ENCODE results near the gene IKZF3. TPM values are rescaled to one million over a fixed set of nuclear protein-coding genes. Genes with fewer than 3 reads are reported as not detected.

The IKZF3 gene
- polyA plus RNA-seq, 3 donors from 2014 or later: 3.1 to 77.5 (median 15.7) TPM

- no peak for DNase-seq
- Mint-ChIP-seq H3K4me1 (peaks cover 72 to 83% of the 10 kb centered on the region in 2 donors), H3K27ac (peak overlapping the region; percentile 13 to 81 (median 64)), H3K9me3 (no peaks in the 10 kb centered on the region), H3K27me3 (ENCODE audit: low read depth in 3 of 3) (no peaks in the 10 kb centered on the region), H3K4me3 (peak overlapping the region in 1 of 5 donors; percentile 15), H3K36me3 (peaks cover 0 to 7% (median 4%) of the 10 kb centered on the region in 3 donors)
Measured at GRCh38 chr17:39846205-39846604, 17.9 kb downstream of the IKZF3 start.

- peaks cover 4 to 14% (median 9%) of the 10 kb centered on the region in 3 donors for H3K36me3 Mint-ChIP-seq
- H3K9me3 Mint-ChIP-seq: no peaks in the 10 kb centered on the region
- no peak for DNase-seq
- H3K27ac Mint-ChIP-seq: peak overlapping the region; percentile 8 to 81 (median 56)
- no peak overlapping the region for H3K4me3 Mint-ChIP-seq
- peaks cover 0 to 2% (median 0%) of the 10 kb centered on the region in 3 donors for H3K27me3 Mint-ChIP-seq (ENCODE audit: low read depth in 3 of 3)
- H3K4me1 Mint-ChIP-seq: peaks cover 77 to 90% of the 10 kb centered on the region in 2 donors
Measured at GRCh38 chr17:39845052-39845846, 18.9 kb downstream of the IKZF3 start.

GRCh38 chr17:39841134-39841683 lies 22.9 kb downstream of the IKZF3 start:
- Mint-ChIP-seq H3K4me3 (peak overlapping the region in 1 of 5 donors; percentile 31), H3K27me3 (ENCODE audit: low read depth in 3 of 3) (peaks cover 0 to 2% (median 2%) of the 10 kb centered on the region in 3 donors), H3K4me1 (peaks cover 56 to 79% of the 10 kb centered on the region in 2 donors), H3K9me3 (peaks cover 9 to 13% (median 10%) of the 10 kb centered on the region in 6 donors), H3K27ac (peak overlapping the region; percentile 30 to 81 (median 54)), H3K36me3 (peaks cover 23 to 36% (median 26%) of the 10 kb centered on the region in 3 donors)
- no peak for DNase-seq

- peaks cover 9 to 13% (median 10%) of the 10 kb centered on the region in 6 donors for H3K9me3 Mint-ChIP-seq
- peaks cover 34 to 46% (median 37%) of the 10 kb centered on the region in 3 donors for H3K36me3 Mint-ChIP-seq
- H3K27ac Mint-ChIP-seq: peak overlapping the region in 1 of 6 donors; percentile 34
- H3K27me3 Mint-ChIP-seq (ENCODE audit: low read depth in 3 of 3): peaks cover 0 to 2% (median 2%) of the 10 kb centered on the region in 3 donors
- H3K4me3 Mint-ChIP-seq: no peak overlapping the region
- H3K4me1 Mint-ChIP-seq: peaks cover 48 to 77% of the 10 kb centered on the region in 2 donors
- no peak for DNase-seq
Measured at GRCh38 chr17:39838784-39839183, 25.3 kb downstream of the IKZF3 start.

- H3K4me1 Mint-ChIP-seq: peaks cover 42 to 70% of the 10 kb centered on the region in 2 donors
- no peak for DNase-seq
- peaks cover 9 to 13% (median 10%) of the 10 kb centered on the region in 6 donors for H3K9me3 Mint-ChIP-seq
- H3K27ac Mint-ChIP-seq: peak overlapping the region in 3 of 6 donors; percentile 39 to 54 (median 49)
- H3K4me3 Mint-ChIP-seq: no peak overlapping the region
- peaks cover 34 to 46% (median 37%) of the 10 kb centered on the region in 3 donors for H3K36me3 Mint-ChIP-seq
- H3K27me3 Mint-ChIP-seq (ENCODE audit: low read depth in 3 of 3): peaks cover 0 to 2% (median 2%) of the 10 kb centered on the region in 3 donors
Measured at GRCh38 chr17:39838057-39838456, 26.1 kb downstream of the IKZF3 start.

- H3K9me3 Mint-ChIP-seq: peaks cover 9 to 13% (median 10%) of the 10 kb centered on the region in 6 donors
- H3K4me1 Mint-ChIP-seq: peaks cover 30 to 67% of the 10 kb centered on the region in 2 donors
- peaks cover 0 to 2% (median 2%) of the 10 kb centered on the region in 3 donors for H3K27me3 Mint-ChIP-seq (ENCODE audit: low read depth in 3 of 3)
- no peak for DNase-seq
- peak overlapping the region in 3 of 6 donors; percentile 29 to 56 (median 38) for H3K27ac Mint-ChIP-seq
- peaks cover 37 to 41% (median 39%) of the 10 kb centered on the region in 3 donors for H3K36me3 Mint-ChIP-seq
- H3K4me3 Mint-ChIP-seq: no peak overlapping the region
Measured at GRCh38 chr17:39836117-39836516, 28.0 kb downstream of the IKZF3 start.

GRCh38 chr17:39835038-39835786 lies 28.9 kb downstream of the IKZF3 start:
- peaks cover 9 to 13% (median 10%) of the 10 kb centered on the region in 6 donors for H3K9me3 Mint-ChIP-seq
- DNase-seq: no peak
- H3K4me1 Mint-ChIP-seq: peaks cover 28 to 64% of the 10 kb centered on the region in 2 donors
- H3K36me3 Mint-ChIP-seq: peaks cover 34 to 35% (median 34%) of the 10 kb centered on the region in 3 donors
- H3K27ac Mint-ChIP-seq: peak overlapping the region in 5 of 6 donors; percentile 56 to 83 (median 78)
- no peak overlapping the region for H3K4me3 Mint-ChIP-seq
- peaks cover 0 to 2% (median 0%) of the 10 kb centered on the region in 3 donors for H3K27me3 Mint-ChIP-seq (ENCODE audit: low read depth in 3 of 3)

- Mint-ChIP-seq H3K27ac (peak overlapping the region; percentile 5 to 83 (median 17)), H3K4me1 (peaks cover 25 to 58% of the 10 kb centered on the region in 2 donors), H3K36me3 (peaks cover 25 to 27% (median 25%) of the 10 kb centered on the region in 3 donors)
Measured at GRCh38 chr17:39834017-39834416, 30.1 kb downstream of the IKZF3 start.

GRCh38 chr17:39831588-39831987 lies 32.5 kb downstream of the IKZF3 start:
- peaks cover 26 to 30% (median 28%) of the 10 kb centered on the region in 3 donors for H3K36me3 Mint-ChIP-seq
- DNase-seq: no peak
- H3K27ac Mint-ChIP-seq: peak overlapping the region in 5 of 6 donors; percentile 5 to 60 (median 42)
- no peaks in the 10 kb centered on the region for H3K9me3 Mint-ChIP-seq
- no peak overlapping the region for H3K4me3 Mint-ChIP-seq
- H3K4me1 Mint-ChIP-seq: peaks cover 28 to 46% of the 10 kb centered on the region in 2 donors
- H3K27me3 Mint-ChIP-seq (ENCODE audit: low read depth in 3 of 3): peaks cover 0 to 1% (median 0%) of the 10 kb centered on the region in 3 donors

More at GRCh38 chr17:39834017-39834416, 30.1 kb downstream of the IKZF3 start:
- H3K27me3 Mint-ChIP-seq (ENCODE audit: low read depth in 3 of 3): peaks cover 0 to 2% (median 0%) of the 10 kb centered on the region in 3 donors
- H3K9me3 Mint-ChIP-seq: peaks cover 9 to 11% (median 10%) of the 10 kb centered on the region in 6 donors
- H3K4me3 Mint-ChIP-seq: no peak overlapping the region
- no peak for DNase-seq

- DNase-seq: no peak
- no peak overlapping the region for H3K4me3 Mint-ChIP-seq
- H3K4me1 Mint-ChIP-seq: peaks cover 18 to 33% of the 10 kb centered on the region in 2 donors
- H3K36me3 Mint-ChIP-seq: peaks cover 39 to 51% (median 45%) of the 10 kb centered on the region in 3 donors
- H3K9me3 Mint-ChIP-seq: peaks cover 0 to 9% (median 5%) of the 10 kb centered on the region in 6 donors
- peak overlapping the region in 5 of 6 donors; percentile 2 to 86 (median 37) for H3K27ac Mint-ChIP-seq
- peaks cover 0 to 3% (median 1%) of the 10 kb centered on the region in 3 donors for H3K27me3 Mint-ChIP-seq (ENCODE audit: low read depth in 3 of 3)
Measured at GRCh38 chr17:39828443-39828842, 35.7 kb downstream of the IKZF3 start.

- H3K36me3 Mint-ChIP-seq: peaks cover 57 to 67% (median 59%) of the 10 kb centered on the region in 3 donors
Measured at GRCh38 chr17:39826334-39826733, 37.8 kb downstream of the IKZF3 start.

GRCh38 chr17:39823407-39824054 lies 40.6 kb downstream of the IKZF3 start:
- Mint-ChIP-seq H3K36me3 (peaks cover 62 to 67% (median 62%) of the 10 kb centered on the region in 3 donors), H3K27ac (peak overlapping the region; percentile 43 to 95 (median 80)), H3K4me3 (no peak overlapping the region), H3K4me1 (peaks cover 47 to 56% of the 10 kb centered on the region in 2 donors), H3K27me3 (ENCODE audit: low read depth in 3 of 3) (peaks cover 0 to 3% (median 1%) of the 10 kb centered on the region in 3 donors), H3K9me3 (peaks cover 5 to 17% (median 11%) of the 10 kb centered on the region in 6 donors)
- no peak for DNase-seq

More at GRCh38 chr17:39826334-39826733, 37.8 kb downstream of the IKZF3 start:
- Mint-ChIP-seq H3K4me1 (peaks cover 27 to 38% of the 10 kb centered on the region in 2 donors), H3K27ac (peak overlapping the region in 4 of 6 donors; percentile 14 to 83 (median 34)), H3K4me3 (no peak overlapping the region), H3K9me3 (peaks cover 5 to 17% (median 11%) of the 10 kb centered on the region in 6 donors), H3K27me3 (ENCODE audit: low read depth in 3 of 3) (peaks cover 0 to 3% (median 1%) of the 10 kb centered on the region in 3 donors)
- DNase-seq: no peak

All from immature natural killer cell (primary cell).